ENCODE data around the gene PROX1.

PROX1 gene

GRCh38 chr1:213980906-213981305, 6.9 kb upstream of the PROX1 start:
- DNase-seq (ENCODE audit: low read depth) = no peak

GRCh38 chr1:213982289-213982671, 5.5 kb upstream of the PROX1 start:
- DNase-seq (ENCODE audit: low read depth) = no peak

GRCh38 chr1:213982672-213983492, 4.9 kb upstream of the PROX1 start:
- DNase-seq (ENCODE audit: low read depth) = no peak

- DNase-seq (ENCODE audit: low read depth) = no peak
These were observed 4.0 kb upstream of the PROX1 start for GRCh38 chr1:213983493-213984386.

GRCh38 chr1:213984387-213985208, 3.2 kb upstream of the PROX1 start:
- DNase-seq (ENCODE audit: low read depth) = no peak

GRCh38 chr1:213985209-213986019, 2.4 kb upstream of the PROX1 start:
- no peak for DNase-seq (ENCODE audit: low read depth)

DNA sequence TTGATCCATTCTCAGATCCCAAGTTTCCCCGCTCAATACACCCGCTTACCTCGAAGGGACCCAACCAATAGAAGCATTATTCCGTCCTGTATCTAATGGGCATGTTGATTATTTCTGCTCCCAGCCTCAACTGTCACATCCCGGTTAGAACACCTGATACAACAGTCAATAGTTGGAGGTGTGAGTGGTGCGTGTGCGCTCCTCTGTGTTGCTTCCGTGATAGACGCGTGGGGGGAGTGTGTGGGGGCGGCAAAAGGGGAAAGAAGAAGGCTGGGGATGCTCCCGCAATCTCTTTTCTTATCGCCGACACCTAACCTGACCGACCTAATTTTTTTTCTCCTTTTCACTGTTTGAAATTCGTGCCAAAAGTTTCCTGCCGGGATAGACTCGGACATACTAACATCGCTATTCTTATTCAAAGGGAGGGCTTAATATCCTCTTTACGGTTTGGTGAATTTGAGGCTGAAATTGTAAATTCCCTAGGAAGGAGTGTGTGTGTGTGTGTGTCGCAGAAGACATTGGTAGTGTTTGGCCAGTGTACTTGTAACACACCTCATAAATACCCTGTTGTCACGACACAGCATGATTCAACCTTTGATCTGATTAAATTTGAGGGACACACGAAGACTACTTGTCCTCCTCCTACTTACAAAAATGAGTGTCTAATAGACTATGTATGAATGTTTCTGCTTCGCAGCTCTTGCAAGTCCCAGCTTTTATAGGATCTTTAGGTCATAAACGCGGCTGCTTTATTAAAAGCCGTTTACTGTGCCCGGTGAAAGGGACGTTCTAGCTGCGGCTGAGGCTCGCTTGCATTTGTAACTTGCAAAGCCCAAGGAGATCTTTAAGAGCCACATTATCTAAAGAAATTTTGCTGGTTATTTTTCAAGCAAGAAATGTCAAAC, 1.5 kb upstream of the PROX1 start:
- no peak for DNase-seq (ENCODE audit: low read depth)

DNA sequence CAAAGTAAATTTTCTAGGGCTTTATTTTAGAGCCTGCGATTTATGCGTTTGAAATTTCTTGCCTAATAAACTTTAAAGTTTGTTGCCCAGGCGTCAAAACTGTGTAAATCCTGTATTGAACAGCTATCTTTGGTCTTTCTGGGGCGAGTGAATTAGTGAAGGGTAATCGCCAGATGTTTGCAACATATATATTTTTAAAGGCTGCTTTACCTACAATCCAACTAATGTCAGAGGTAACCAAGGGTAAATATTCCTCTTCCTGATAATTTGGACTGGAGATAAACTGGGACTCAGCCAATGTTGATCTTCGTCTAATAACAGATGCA, 885 bp upstream of the PROX1 start:
- no peak for DNase-seq (ENCODE audit: low read depth)

DNA sequence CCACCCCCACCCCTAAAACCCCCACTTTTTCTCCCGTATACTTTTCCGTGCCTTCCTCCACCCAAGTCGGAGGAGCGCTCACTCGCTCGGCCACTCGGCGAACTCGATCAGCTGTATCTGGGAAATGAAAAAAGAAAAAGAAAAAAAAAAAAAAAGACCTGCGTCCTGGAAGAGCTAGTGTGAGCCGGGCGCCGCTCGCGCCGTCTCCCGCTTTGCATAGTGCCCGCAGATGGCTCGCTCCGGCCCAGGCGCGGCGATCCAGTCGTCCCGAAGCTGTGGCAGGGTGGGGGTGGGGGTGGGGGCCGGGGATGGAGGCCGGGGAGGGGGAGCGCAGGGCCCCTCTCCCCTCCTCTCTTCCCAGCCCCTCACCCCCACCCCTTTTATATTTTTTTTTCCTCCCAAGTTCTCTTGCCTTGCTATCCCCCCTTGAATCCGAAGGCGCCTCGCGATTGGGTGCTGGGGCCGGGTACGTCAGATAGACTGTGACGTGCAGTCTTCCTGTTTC, 299 bp upstream of the PROX1 start:
- no peak for DNase-seq (ENCODE audit: low read depth)

- no peak for DNase-seq (ENCODE audit: low read depth)
These were observed 781 bp downstream of the PROX1 start for GRCh38 chr1:213988507-213989001.

GRCh38 chr1:213989002-213989855, 1.5 kb downstream of the PROX1 start:
- no peak for DNase-seq (ENCODE audit: low read depth)

DNA sequence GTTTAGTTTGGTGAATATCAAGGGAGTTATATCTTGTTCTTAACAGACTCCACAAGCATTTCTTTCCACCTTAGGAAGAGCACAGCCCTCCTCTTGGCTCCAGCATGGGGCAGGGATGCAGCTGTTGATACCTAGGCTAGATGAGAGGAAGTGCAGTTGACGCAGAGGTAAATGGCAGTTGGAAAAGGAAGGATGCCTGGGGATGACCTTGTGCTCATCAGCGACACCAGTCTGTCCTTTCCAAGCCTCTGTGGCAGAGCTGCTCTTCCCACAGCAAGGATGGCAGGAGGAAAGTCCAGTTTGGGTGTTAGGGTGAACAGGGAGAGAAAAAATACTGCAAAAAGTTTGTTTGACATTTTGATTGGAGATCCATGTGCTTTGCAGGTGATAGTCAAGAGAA, 6.2 kb downstream of the PROX1 start:
- no peak for DNase-seq (ENCODE audit: low read depth)

- no peak for DNase-seq (ENCODE audit: low read depth)
These were observed 7.1 kb downstream of the PROX1 start for GRCh38 chr1:213994888-213995287.

DNA sequence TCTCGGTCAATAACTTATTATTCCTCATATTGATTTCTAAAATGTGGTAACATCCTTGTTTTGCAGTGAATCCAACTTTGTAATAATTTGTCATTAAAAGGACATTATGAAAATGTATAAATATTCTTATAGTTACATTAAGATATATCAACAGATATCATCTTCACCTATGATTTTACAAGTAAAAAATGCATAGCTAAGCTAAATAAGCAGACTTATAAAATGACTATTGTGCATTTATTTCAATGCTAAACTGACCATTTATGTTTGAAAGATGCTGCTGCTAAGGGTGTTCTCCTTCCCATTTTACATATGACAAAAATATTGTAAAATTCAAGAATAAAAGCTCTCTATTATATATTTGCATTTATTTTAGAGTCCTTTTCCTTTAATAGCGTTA, 7.8 kb downstream of the PROX1 start:
- DNase-seq (ENCODE audit: low read depth) = no peak

GRCh38 chr1:213996320-213997037, 8.7 kb downstream of the PROX1 start:
- DNase-seq (ENCODE audit: low read depth) = no peak

GRCh38 chr1:213997038-213997771, 9.4 kb downstream of the PROX1 start:
- DNase-seq (ENCODE audit: low read depth) = no peak

- DNase-seq (ENCODE audit: low read depth) = no peak
These were observed 10.0 kb downstream of the PROX1 start for GRCh38 chr1:213997772-213998107.

DNA sequence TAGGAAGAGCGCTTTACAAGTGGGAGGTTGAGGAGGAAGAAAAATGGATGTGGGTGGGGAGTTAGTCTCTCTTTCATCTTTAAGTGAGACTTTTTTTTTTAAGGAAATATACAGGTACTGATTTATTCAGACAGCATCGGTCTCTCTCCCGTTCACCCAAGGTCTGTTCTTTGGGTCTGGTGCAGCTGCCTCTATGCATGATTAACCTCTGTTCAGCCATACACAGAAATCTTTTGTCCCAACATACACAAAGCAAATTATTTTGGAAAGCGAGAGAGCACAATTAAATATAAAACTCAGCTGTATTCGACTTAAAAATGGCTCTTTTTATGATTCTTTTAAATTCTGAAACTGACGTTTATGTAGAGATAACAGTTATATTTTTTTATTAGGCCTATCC, 11.0 kb downstream of the PROX1 start:
- DNase-seq (ENCODE audit: low read depth) = no peak

All from activated T-helper 1 cell treated with Interleukin-2 at 50 U/mL for 16 hours (primary cell).